Smooth muscle cell (in vitro differentiated cells): ENCODE results near the gene ZC2HC1C. TPM values are rescaled to one million over a fixed set of nuclear protein-coding genes. Genes with fewer than 3 reads are reported as not detected.

Experiments used
- DNase-seq: peaks from one replicate; lab custom pipeline; 2025; ENCODE audit not compliant: unreplicated experiment; lab: John Stamatoyannopoulos, UW
- H2AFZ ChIP-seq: fragments of 200-600 bp; sonication (generic); 2 replicates; pipeline ENCODE4 v1.6.0; 2016; ENCODE audit warnings: antibody characterized with exemption, low read depth, mild to moderate bottlenecking
- H3F3A ChIP-seq: fragments of 200-600 bp; sonication (generic); 2 replicates; pipeline ENCODE4 v1.6.0; 2017; ENCODE audit warnings: antibody characterized with exemption, low read depth
- H3K27ac ChIP-seq: fragments of 200-600 bp; sonication (generic); 2 replicates; pipeline ENCODE4 v1.5.1; 2016; ENCODE audit warnings: low read depth, mild to moderate bottlenecking
- H3K27me3 ChIP-seq: fragments of 200-600 bp; sonication (generic); 2 replicates; pipeline ENCODE4 v1.6.1; 2016; ENCODE audit warnings: low read depth, mild to moderate bottlenecking
- H3K36me3 ChIP-seq: fragments of 200-600 bp; sonication (generic); 2 replicates; pipeline ENCODE4 v1.5.1; 2016; ENCODE audit warnings: low read depth
- H3K4me1 ChIP-seq: fragments of 200-600 bp; sonication (generic); 2 replicates; pipeline ENCODE4 v1.5.1; 2016; ENCODE audit warnings: low read depth
- H3K4me2 ChIP-seq: fragments of 200-600 bp; sonication (generic); 2 replicates; pipeline ENCODE4 v1.6.0; 2016; ENCODE audit warnings: mild to moderate bottlenecking
- H3K4me3 ChIP-seq: fragments of 200-600 bp; sonication (generic); 2 replicates; pipeline ENCODE4 v1.5.1; 2016; ENCODE audit warnings: mild to moderate bottlenecking
- H3K79me2 ChIP-seq: fragments of 200-600 bp; sonication (generic); 2 replicates; pipeline ENCODE4 v1.6.0; 2016; ENCODE audit warnings: low read depth, mild to moderate bottlenecking
- H3K9ac ChIP-seq: fragments of 200-600 bp; sonication (generic); 2 replicates; pipeline ENCODE4 v1.6.0; 2016; ENCODE audit warnings: low read depth
- H3K9me3 ChIP-seq: fragments of 200-600 bp; sonication (generic); replicated peaks from 2 replicates; pipeline ENCODE4 v1.5.1; 2016; ENCODE audit warnings: low read depth
- H4K20me1 ChIP-seq: fragments of 200-600 bp; sonication (generic); 2 replicates; pipeline ENCODE4 v1.6.0; 2016; ENCODE audit warnings: low read depth
- WGBS: methylation state at CpG from one replicate; pipeline ENCODE4 v1.1.7; 2016; ENCODE audit warnings: low lambda C conversion rate; 5-methylcytosine and 5-hydroxymethylcytosine counted together
- polyA plus RNA-seq: library from polyadenylated mRNA; unstranded; fragments of >200 nt; fragmentation: Nextera tagmentation; extraction: Ambion mirVana; gene quantifications from 2 replicates; pipeline ENCODE4 v1.2.1, GENCODE V29; 2016
- total RNA-seq: library from RNA; depleted of rRNA; stranded (reverse); fragments of >200 nt; gene quantifications from 2 replicates; pipeline ENCODE4 v1.2.3, GENCODE V29; 2014
- TF ChIP-seq, protein P1 (sequence below): fragments of 200-600 bp; sonication (generic); IDR thresholded peaks from 2 replicates; pipeline ENCODE4 v1.5.1; 2017; ENCODE audit warnings: borderline replicate concordance, mild to moderate bottlenecking, antibody characterized with exemption; ENCODE audit not compliant: insufficient read depth, poor library complexity, severe bottlenecking

ZC2HC1C gene
- total and polyA plus RNA-seq, 2 experiments from 2014 or later = 0.18 to 0.53 TPM

- H2AFZ ChIP-seq = no peak overlapping the region
- no peak overlapping the region for H3K27ac ChIP-seq
- H3F3A ChIP-seq = no peaks in the 10 kb centered on the region
- H3K4me3 ChIP-seq = no peak overlapping the region
- no peak overlapping the region for H3K4me2 ChIP-seq
- no peaks in the 10 kb centered on the region for H3K79me2 ChIP-seq
- H3K9me3 ChIP-seq = no peaks in the 10 kb centered on the region
- TF ChIP-seq, protein P1, sequence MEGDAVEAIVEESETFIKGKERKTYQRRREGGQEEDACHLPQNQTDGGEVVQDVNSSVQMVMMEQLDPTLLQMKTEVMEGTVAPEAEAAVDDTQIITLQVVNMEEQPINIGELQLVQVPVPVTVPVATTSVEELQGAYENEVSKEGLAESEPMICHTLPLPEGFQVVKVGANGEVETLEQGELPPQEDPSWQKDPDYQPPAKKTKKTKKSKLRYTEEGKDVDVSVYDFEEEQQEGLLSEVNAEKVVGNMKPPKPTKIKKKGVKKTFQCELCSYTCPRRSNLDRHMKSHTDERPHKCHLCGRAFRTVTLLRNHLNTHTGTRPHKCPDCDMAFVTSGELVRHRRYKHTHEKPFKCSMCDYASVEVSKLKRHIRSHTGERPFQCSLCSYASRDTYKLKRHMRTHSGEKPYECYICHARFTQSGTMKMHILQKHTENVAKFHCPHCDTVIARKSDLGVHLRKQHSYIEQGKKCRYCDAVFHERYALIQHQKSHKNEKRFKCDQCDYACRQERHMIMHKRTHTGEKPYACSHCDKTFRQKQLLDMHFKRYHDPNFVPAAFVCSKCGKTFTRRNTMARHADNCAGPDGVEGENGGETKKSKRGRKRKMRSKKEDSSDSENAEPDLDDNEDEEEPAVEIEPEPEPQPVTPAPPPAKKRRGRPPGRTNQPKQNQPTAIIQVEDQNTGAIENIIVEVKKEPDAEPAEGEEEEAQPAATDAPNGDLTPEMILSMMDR = no peak
- no peak overlapping the region for H3K9ac ChIP-seq
- no peaks in the 10 kb centered on the region for H3K4me1 ChIP-seq
- DNase-seq = no peak
- H3K27me3 ChIP-seq = no peaks in the 10 kb centered on the region
- no peaks in the 10 kb centered on the region for H3K36me3 ChIP-seq
- no peaks in the 10 kb centered on the region for H4K20me1 ChIP-seq
Measured at GRCh38 chr14:75098212-75098611, 28.8 kb downstream of the ZC2HC1C start.

GRCh38 chr14:75098682-75099081 lies 29.2 kb downstream of the ZC2HC1C start:
- no peaks in the 10 kb centered on the region for H3K9me3 ChIP-seq
- DNase-seq = no peak

DNA sequence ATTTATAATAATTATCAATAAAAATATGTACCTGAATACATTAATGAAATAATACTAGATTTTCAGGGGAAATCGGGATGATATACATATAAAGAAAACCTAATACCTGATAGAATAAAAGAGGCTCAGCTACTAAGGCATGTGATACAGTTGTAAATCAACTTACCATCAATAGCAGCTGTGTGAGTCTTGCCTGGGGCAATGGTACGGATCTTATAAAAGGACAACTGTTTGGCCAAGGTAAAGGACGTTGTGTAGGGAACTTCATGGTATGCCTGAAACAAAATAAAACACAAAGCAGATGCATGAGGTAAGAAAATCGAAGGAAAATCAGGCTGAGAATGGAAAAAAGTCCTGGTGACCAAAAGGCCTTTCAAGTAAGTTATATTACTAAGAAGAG lies 32.0 kb downstream of the ZC2HC1C start:
- H3K36me3 ChIP-seq = no peaks in the 10 kb centered on the region
- H3K27me3 ChIP-seq = no peaks in the 10 kb centered on the region
- no peaks in the 10 kb centered on the region for H3K4me1 ChIP-seq
- TF ChIP-seq, protein P1 = no peak
- no peaks in the 10 kb centered on the region for H3K9me3 ChIP-seq
- no peaks in the 10 kb centered on the region for H3F3A ChIP-seq
- H3K9ac ChIP-seq = no peak overlapping the region
- no peak overlapping the region for H3K27ac ChIP-seq
- no peak for DNase-seq
- H3K79me2 ChIP-seq = no peaks in the 10 kb centered on the region
- no peaks in the 10 kb centered on the region for H4K20me1 ChIP-seq
- H3K4me3 ChIP-seq = no peak overlapping the region
- H2AFZ ChIP-seq = no peak overlapping the region
- H3K4me2 ChIP-seq = no peak overlapping the region
- 81% methylated on average over 4 of the region's 4 CpGs for WGBS

More at GRCh38 chr14:75098682-75099081, 29.2 kb downstream of the ZC2HC1C start:
- Histone ChIP-seq H3K4me1 (no peaks in the 10 kb centered on the region), H3K9ac (no peak overlapping the region), H3K36me3 (no peaks in the 10 kb centered on the region), H2AFZ (no peak overlapping the region), H3K27ac (no peak overlapping the region), H3K27me3 (no peaks in the 10 kb centered on the region), H3K79me2 (no peaks in the 10 kb centered on the region), H4K20me1 (no peaks in the 10 kb centered on the region), H3F3A (no peaks in the 10 kb centered on the region), H3K4me2 (no peak overlapping the region), H3K4me3 (no peak overlapping the region)
- TF ChIP-seq, protein P1 = no peak
- 74% methylated on average over 1 of the region's 1 CpG for WGBS

- WGBS = 79% methylated on average over 3 of the region's 3 CpGs
- Histone ChIP-seq H3K4me1 (no peaks in the 10 kb centered on the region), H2AFZ (no peak overlapping the region), H3K9ac (no peak overlapping the region), H3K27ac (no peak overlapping the region), H3F3A (no peaks in the 10 kb centered on the region), H3K79me2 (no peaks in the 10 kb centered on the region), H3K4me2 (no peak overlapping the region), H3K9me3 (no peaks in the 10 kb centered on the region), H3K4me3 (no peak overlapping the region), H3K36me3 (no peaks in the 10 kb centered on the region), H4K20me1 (no peaks in the 10 kb centered on the region), H3K27me3 (no peaks in the 10 kb centered on the region)
- no peak for DNase-seq
- TF ChIP-seq, protein P1 = no peak
Measured at GRCh38 chr14:75107186-75107585, 37.7 kb downstream of the ZC2HC1C start.
